Embryonic facial prominence (tissue), 1 donor: Measurements from ENCODE around the gene ABO.
"Not testable (repeated sequence)": the region's sequence is repeated elsewhere in the genome, so short reads cannot be mapped to it uniquely, and the experiment has no call there.

Experiments used
- DNase-seq: peaks from one replicate; pipeline ENCODE4 v3.0.0-alpha.2; 2016; ENCODE audit errors: extremely low spot score

ABO gene

GRCh38 chr9:133226219-133227171 is 48.5 kb downstream of the ABO start:
- no peak for DNase-seq

GRCh38 chr9:133225171-133226011 is 49.6 kb downstream of the ABO start:
- no peak for DNase-seq

DNA sequence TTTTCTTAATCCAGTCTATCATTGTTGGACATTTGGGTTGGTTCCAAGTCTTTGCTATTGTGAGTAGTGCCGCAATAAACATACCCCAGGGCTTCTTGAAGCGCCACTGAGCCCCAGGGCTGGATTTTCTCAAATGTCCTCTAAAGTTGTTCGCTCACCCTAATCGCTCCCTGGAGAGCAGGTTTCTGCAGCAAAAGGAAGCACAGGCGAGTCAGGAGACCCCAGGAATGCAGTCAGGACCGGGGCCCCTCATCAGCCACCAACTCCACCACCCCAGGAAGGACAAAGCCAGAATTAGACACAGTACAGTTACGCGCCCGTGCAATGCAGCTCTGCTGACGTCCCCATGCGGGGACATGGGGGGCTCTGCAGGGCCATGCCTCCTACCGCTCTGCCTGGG is 50.2 kb downstream of the ABO start:
- no peak for DNase-seq

- DNase-seq = not testable (repeated sequence)
These were observed 51.7 kb downstream of the ABO start for GRCh38 chr9:133223159-133223756.

DNA sequence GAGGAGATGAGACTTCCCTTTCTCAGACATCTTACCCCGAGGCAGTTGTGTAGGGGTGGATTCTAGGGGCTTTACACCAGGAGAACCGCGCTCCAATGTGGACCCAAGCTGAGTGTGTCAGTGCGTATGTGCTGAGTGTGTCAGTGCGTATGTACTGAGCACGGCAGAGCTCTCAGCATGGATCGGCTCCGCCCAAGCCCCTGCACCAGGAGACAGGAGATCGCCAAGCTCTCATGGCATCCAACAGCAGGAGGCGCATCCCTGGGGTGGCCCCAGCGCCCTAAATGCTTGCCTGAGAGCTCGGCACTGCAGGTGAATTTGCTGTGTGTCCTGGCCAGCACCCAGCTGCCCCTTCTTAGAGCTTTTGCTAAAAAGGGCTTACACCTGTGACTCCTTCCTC is 53.0 kb downstream of the ABO start:
- not testable (repeated sequence) for DNase-seq

DNA sequence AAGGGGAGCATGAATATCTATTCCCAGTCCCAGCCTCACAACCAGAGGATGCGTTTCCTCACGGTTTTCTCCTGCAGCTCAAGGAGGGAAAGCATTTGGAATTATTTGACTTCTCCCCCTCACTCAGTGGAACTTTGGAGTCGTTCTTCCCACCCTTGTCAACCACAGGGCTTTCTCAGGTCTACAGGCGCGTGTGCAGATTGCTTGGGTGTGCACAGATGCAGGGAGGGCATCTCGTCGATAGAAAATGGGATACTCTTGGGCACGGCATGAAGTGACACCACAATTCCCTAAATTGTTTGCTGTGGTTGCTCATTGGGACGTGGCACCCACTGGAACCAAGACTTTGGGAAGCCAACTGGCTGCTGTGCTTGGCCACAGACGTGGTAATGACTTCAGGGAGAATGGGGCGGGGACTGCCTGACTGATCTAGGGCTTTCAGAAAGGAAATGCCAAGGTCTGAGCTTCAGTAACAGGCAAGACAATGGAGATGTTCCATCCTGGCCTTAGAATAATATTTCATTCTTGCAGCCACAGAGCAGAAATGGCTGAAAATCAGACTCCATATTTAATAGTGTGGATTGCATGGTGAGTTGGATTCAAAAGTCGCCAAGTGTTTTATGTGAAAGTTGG is 53.7 kb downstream of the ABO start:
- no peak for DNase-seq

GRCh38 chr9:133218049-133218975 is 56.7 kb downstream of the ABO start:
- DNase-seq = not testable (repeated sequence)

- DNase-seq = not testable (repeated sequence)
These were observed 57.5 kb downstream of the ABO start for GRCh38 chr9:133217333-133217988.

GRCh38 chr9:133214276-133214675 is 60.7 kb downstream of the ABO start:
- not testable (repeated sequence) for DNase-seq

- DNase-seq = no peak
These were observed 64.4 kb downstream of the ABO start for GRCh38 chr9:133210609-133211008.

- DNase-seq = no peak
These were observed 64.8 kb downstream of the ABO start for GRCh38 chr9:133210202-133210532.

- not testable (repeated sequence) for DNase-seq
These were observed 65.4 kb downstream of the ABO start for GRCh38 chr9:133209327-133210201.

DNA sequence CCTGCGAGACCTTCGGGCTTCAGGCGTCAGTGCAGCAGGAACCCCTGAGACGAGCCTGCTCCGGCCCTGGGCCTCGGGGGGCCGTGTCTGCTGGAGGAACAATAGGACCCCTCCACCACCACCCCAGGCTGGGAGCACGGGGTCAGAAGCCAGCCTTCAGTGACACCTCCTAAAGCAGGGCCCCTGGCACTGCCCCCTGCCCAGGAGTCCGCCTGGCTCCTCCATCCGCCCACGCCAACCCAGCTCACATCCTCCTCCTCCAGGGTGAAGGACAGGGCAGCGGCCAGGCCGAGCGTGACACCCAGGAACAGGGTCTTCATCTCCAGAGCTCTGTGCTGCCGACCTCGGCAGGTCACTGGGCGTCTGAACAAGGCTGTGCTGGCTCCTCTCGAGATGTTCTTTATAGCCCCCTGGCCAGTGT is 66.1 kb downstream of the ABO start, which contains the start of gene OBP2B:
Gene OBP2B (minus strand): TSS at position 371 of the 421 bp plus-strand sequence. CDS start 51 bp downstream, at position 320.
- not testable (repeated sequence) for DNase-seq

GRCh38 chr9:133208171-133208879 is 66.7 kb downstream of the ABO start:
- DNase-seq = not testable (repeated sequence)

- DNase-seq = no peak
These were observed 67.3 kb downstream of the ABO start for GRCh38 chr9:133207540-133208170.

GRCh38 chr9:133207021-133207531 is 67.9 kb downstream of the ABO start:
- DNase-seq = no peak
